Thoracic aorta (tissue), 2 donors: Measurements from ENCODE around the gene TMPRSS3. TPM values are rescaled to one million over a fixed set of nuclear protein-coding genes. Genes with fewer than 3 reads are reported as not detected.

Experiments
- ATAC-seq: fragments of 150-250 bp; one replicate; pipeline ENCODE4 v1.8.0; 2017; ENCODE audit warnings: low read depth; ENCODE audit not compliant: insufficient number of reproducible peaks, low FRiP score
- DNase-seq: peaks from one replicate; pipeline ENCODE4 v3.0.0-alpha.2; 2020; ENCODE audit warnings: low spot score
- H3K27ac ChIP-seq, 2 donors: fragments of 200-600 bp; sonication (generic); 1 replicate in 1 of 2; 2 replicates in 1 of 2; pipeline ENCODE4 v1.5.1; 2016; ENCODE audit warnings: mild to moderate bottlenecking in 2 of 2, moderate library complexity in 2 of 2
- H3K27me3 ChIP-seq: fragments of 200-600 bp; sonication (generic); replicated peaks from 2 replicates; pipeline ENCODE4 v1.6.0; 2016; ENCODE audit warnings: mild to moderate bottlenecking; ENCODE audit not compliant: insufficient read depth
- H3K36me3 ChIP-seq: fragments of 200-600 bp; sonication (generic); one replicate; pipeline ENCODE4 v1.5.1; 2016
- H3K4me1 ChIP-seq, 2 donors: fragments of 200-600 bp; sonication (generic); 1 replicate in 1 of 2; 2 replicates in 1 of 2; pipeline versions ENCODE4 v1.5.1 to v1.6.0; 2016; ENCODE audit warnings: low read depth in 2 of 2, mild to moderate bottlenecking in 1 of 2; ENCODE audit not compliant: control insufficient read depth in 1 of 2
- H3K4me3 ChIP-seq: fragments of 200-600 bp; sonication (generic); 2 replicates; pipeline ENCODE4 v1.5.1; 2016; ENCODE audit warnings: mild to moderate bottlenecking
- H3K9me3 ChIP-seq: fragments of 200-600 bp; sonication (generic); 2 replicates; pipeline ENCODE4 v1.5.1; 2016
- total RNA-seq, 2 donors: library from RNA; depleted of rRNA; stranded (reverse); fragments of >200 nt; gene quantifications; one replicate each; pipeline versions ENCODE4 v1.1.0 to v1.2.3, GENCODE V29; 2016
- TF ChIP-seq, protein P1 (sequence below): fragments of 200-600 bp; sonication (generic); IDR thresholded peaks from one replicate; pipeline ENCODE4 v1.5.1; 2019; ENCODE audit warnings: antibody characterized with exemption

Gene TMPRSS3
- total RNA-seq, 2 donors from 2014 or later, result not detected

DNA sequence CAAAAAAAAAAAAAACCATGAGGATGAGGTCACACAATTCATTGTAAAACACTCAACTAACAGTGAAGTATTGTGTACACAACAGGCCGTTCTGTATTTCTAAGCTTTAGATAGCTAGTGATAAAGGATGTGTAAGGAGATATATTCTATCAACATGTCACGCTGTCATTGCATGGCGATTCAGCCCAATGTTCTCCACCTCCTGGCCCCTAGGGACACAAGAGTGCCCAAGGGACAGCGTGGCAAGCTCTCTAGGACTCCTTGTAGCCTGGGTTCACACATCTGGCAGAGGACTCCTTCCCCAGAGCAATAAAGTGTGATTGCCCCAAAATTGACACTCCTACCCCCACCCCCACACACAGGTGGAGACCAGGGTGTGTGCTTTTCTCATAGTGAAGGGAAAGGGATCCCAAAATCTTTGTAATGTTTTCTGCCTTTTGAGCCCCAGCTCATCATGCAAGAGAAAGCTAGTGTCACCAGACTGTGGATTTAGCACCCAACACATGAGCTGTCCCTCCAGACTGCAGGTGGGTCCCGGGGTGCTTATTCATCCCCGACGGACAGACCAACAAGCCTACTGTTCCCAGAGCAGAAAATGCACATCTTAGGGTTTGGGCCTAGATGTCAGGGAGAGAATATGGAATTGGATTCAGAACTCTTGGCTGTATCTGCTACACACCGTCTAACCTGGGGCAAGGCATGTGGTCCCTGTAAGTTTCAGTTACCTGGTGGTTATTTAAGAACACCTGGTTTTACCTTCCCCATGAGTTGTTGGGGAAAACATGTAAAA is 11.5 kb downstream of the TMPRSS3 start:
- DNase-seq (no peak), ATAC-seq (no peak)
- TF ChIP-seq, protein P1, sequence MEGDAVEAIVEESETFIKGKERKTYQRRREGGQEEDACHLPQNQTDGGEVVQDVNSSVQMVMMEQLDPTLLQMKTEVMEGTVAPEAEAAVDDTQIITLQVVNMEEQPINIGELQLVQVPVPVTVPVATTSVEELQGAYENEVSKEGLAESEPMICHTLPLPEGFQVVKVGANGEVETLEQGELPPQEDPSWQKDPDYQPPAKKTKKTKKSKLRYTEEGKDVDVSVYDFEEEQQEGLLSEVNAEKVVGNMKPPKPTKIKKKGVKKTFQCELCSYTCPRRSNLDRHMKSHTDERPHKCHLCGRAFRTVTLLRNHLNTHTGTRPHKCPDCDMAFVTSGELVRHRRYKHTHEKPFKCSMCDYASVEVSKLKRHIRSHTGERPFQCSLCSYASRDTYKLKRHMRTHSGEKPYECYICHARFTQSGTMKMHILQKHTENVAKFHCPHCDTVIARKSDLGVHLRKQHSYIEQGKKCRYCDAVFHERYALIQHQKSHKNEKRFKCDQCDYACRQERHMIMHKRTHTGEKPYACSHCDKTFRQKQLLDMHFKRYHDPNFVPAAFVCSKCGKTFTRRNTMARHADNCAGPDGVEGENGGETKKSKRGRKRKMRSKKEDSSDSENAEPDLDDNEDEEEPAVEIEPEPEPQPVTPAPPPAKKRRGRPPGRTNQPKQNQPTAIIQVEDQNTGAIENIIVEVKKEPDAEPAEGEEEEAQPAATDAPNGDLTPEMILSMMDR, result no peak
- H3K27me3 ChIP-seq, result no peaks in the 10 kb centered on the region
- H3K4me1 ChIP-seq, result no peaks in the 10 kb centered on the region
- H3K27ac ChIP-seq, result no peak overlapping the region
- H3K36me3 ChIP-seq, result no peaks in the 10 kb centered on the region
- no peaks in the 10 kb centered on the region for H3K9me3 ChIP-seq
- no peak overlapping the region for H3K4me3 ChIP-seq

DNA sequence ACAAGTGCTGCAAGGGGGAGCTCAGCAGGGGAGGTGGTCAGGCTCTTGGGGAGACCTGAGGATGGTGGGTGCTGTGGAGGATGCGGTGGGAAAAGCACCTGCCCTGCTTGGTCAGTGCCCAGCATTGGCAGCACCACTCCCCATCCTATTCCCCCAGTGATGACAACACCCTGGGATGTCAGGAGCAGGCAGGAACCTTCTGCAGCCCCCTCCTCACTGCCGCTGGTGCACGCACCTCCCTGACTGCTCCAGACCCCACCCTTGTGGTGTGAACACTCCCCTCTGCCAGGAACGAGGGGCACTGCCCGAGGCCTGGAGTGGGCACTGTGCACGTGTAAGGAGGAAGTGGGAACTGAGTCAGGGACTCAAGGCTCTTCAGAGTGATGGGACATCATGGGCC is 12.5 kb downstream of the TMPRSS3 start:
- Histone ChIP-seq H3K27ac (no peak overlapping the region), H3K4me3 (no peak overlapping the region), H3K9me3 (no peaks in the 10 kb centered on the region), H3K4me1 (no peaks in the 10 kb centered on the region), H3K36me3 (no peaks in the 10 kb centered on the region), H3K27me3 (no peaks in the 10 kb centered on the region)
- TF ChIP-seq, protein P1, result no peak
- ATAC-seq (no peak), DNase-seq (no peak)

DNA sequence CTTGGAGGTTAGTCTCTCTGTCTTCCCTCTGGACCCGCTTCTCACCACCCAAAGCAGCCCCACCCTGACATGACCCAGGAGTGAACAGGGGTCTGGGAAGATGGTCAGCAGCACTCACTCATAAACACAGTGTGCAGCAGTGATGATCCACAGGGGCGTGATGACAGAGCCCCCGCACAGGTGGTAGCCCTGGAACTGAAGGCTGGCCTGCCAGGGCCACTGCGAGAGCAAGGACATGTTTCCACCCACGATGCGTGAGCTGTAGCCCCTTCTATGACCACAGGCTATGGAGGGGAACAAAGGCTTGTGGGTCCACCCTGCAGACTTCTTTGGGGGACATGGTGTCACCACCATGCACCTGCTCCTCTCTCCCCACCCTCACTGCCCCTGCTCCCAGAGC is 12.9 kb downstream of the TMPRSS3 start:
- Histone ChIP-seq H3K36me3 (no peaks in the 10 kb centered on the region), H3K4me1 (no peaks in the 10 kb centered on the region), H3K9me3 (no peaks in the 10 kb centered on the region), H3K4me3 (no peak overlapping the region), H3K27me3 (no peaks in the 10 kb centered on the region), H3K27ac (no peak overlapping the region)
- DNase-seq, result no peak
- TF ChIP-seq, protein P1, result no peak
- ATAC-seq, result no peak

DNA sequence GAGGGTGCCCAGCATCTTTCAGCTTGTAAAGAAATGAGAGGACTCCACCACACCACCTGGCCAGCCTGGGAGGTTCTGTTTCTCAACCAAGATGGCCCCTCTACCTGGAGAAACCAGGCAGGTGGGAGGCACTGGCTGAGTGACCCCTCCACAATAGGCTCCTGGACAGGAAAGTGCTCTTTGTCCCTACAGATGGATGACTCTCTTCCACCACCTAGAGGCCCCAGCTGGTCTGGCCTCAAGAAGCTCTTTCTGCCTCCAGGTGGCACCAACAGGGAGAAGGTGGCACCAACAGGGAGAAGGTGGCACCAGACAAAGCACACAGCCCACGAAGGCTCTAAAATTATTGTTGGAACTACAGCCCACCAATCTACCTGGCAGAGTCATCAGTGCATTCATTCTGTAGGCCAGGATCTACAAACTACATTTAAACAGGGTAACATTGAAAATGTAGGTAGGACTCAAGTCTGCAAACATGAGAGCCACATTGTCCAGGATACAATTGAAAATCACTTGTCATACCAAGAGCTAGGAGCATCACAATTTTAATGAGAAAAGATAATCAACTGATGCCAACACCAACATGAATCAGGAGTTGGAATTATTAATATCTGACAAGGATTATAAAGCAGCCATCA is 14.4 kb downstream of the TMPRSS3 start:
- no peak for ATAC-seq
- no peak for DNase-seq
- H3K4me1 ChIP-seq, result no peaks in the 10 kb centered on the region
- no peaks in the 10 kb centered on the region for H3K27me3 ChIP-seq
- TF ChIP-seq, protein P1, result no peak
- H3K27ac ChIP-seq, result no peak overlapping the region
- H3K9me3 ChIP-seq, result no peaks in the 10 kb centered on the region
- H3K4me3 ChIP-seq, result no peak overlapping the region
- H3K36me3 ChIP-seq, result no peaks in the 10 kb centered on the region

DNA sequence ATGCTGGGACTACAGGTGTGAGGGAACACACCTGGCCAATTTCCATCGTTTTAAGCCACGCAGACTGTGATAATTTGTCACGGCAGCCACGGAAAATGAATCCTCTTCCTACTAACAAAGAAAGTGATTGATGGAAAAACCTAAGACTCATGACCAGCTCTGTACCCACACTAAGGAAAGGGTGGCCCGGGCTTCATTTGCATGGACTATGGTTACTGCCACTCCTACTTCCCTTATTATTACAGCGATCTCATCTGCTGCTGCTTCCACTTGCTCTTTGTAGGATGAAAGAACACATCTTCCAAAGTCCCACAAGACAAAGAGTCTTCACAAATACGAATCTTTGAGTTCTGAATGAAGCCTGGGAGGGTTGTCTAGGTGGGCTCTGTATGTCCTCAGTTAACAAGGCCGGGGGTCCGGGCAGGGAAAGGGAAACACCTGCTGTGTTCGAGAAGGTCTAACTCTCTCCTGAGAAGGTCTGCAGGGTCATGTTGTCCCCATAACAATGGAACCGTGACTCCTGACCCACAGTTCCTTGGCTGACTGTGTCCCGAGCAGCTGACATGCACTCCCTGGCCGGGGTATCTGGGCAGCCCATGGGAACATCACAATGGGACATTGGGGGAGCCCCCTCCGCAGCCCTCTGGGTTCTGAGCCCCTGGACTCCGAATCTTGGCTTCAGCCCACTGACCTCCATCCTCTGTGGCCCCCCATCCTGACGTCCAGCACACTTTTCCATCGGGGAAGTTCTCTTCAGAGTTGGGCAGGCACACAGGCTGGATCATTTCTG is 16.2 kb downstream of the TMPRSS3 start:
- no peak for DNase-seq
- Histone ChIP-seq H3K4me1 (no peaks in the 10 kb centered on the region), H3K27ac (no peak overlapping the region), H3K36me3 (no peaks in the 10 kb centered on the region), H3K27me3 (no peaks in the 10 kb centered on the region), H3K9me3 (no peaks in the 10 kb centered on the region), H3K4me3 (no peak overlapping the region)
- no peak for ATAC-seq
- TF ChIP-seq, protein P1, result no peak
